ENCODE results near the gene PPP2R2B.

The PPP2R2B gene

DNA sequence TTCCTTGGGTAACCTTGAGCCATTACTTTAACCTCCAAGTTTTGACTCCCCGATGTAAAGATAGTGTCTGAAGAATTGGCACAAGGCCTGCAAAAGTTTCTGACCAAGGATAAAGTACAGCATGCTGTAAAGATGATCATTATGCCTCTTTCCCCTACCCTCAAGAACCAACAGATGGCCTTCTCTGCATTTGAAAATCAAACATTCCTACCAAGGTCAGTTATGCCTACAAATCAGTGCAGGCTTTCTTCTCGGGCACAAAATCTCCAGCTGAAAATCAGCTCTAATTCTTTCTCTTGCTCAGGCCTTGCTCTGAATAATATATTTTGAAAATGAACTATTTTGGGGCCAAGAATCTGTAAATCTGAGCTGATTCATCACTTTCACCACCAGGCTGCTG, 59.7 kb downstream of the PPP2R2B start:
- peaks cover 7% of the 10 kb centered on the region for H3K27me3 Mint-ChIP-seq (ENCODE audit: low read depth, poor library complexity)
- TF ChIP-seq, protein P1, sequence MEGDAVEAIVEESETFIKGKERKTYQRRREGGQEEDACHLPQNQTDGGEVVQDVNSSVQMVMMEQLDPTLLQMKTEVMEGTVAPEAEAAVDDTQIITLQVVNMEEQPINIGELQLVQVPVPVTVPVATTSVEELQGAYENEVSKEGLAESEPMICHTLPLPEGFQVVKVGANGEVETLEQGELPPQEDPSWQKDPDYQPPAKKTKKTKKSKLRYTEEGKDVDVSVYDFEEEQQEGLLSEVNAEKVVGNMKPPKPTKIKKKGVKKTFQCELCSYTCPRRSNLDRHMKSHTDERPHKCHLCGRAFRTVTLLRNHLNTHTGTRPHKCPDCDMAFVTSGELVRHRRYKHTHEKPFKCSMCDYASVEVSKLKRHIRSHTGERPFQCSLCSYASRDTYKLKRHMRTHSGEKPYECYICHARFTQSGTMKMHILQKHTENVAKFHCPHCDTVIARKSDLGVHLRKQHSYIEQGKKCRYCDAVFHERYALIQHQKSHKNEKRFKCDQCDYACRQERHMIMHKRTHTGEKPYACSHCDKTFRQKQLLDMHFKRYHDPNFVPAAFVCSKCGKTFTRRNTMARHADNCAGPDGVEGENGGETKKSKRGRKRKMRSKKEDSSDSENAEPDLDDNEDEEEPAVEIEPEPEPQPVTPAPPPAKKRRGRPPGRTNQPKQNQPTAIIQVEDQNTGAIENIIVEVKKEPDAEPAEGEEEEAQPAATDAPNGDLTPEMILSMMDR (IDR thresholded peaks at IDR 0.05): no peak
- DNase-seq: no peak
- no peaks in the 10 kb centered on the region for H3K36me3 Mint-ChIP-seq (ENCODE audit: low read depth)
- no peak overlapping the region for H3K27ac Mint-ChIP-seq
- no peak overlapping the region for H3K4me3 Mint-ChIP-seq
- H3K9me3 Mint-ChIP-seq: no peaks in the 10 kb centered on the region
- no peaks in the 10 kb centered on the region for H3K4me1 Mint-ChIP-seq

DNA sequence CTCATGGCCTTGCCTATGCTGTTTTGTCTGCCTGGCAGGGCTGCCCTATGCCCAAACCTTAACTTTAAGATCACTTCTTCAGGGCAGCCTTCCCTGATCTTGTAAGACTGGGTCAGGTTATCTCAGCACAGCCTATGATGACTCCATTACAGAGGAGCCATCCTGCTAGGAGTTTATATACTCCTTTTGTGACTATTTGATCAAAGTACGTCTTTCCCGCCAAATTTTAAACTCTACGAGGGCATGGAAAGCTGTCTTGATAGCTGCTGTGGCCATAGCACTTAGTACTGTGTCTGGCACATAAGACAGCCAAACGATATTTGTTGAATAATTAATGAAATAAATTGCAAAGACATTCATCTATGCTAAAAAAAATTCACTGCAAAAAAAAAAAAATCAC, 60.6 kb downstream of the PPP2R2B start:
- TF ChIP-seq, protein P1 (IDR thresholded peaks at IDR 0.05): no peak
- no peak overlapping the region for H3K4me3 Mint-ChIP-seq
- H3K9me3 Mint-ChIP-seq: no peaks in the 10 kb centered on the region
- no peak overlapping the region for H3K27ac Mint-ChIP-seq
- H3K4me1 Mint-ChIP-seq: no peaks in the 10 kb centered on the region
- no peaks in the 10 kb centered on the region for H3K36me3 Mint-ChIP-seq (ENCODE audit: low read depth)
- H3K27me3 Mint-ChIP-seq (ENCODE audit: low read depth, poor library complexity): peaks cover 7% of the 10 kb centered on the region
- no peak for DNase-seq

DNA sequence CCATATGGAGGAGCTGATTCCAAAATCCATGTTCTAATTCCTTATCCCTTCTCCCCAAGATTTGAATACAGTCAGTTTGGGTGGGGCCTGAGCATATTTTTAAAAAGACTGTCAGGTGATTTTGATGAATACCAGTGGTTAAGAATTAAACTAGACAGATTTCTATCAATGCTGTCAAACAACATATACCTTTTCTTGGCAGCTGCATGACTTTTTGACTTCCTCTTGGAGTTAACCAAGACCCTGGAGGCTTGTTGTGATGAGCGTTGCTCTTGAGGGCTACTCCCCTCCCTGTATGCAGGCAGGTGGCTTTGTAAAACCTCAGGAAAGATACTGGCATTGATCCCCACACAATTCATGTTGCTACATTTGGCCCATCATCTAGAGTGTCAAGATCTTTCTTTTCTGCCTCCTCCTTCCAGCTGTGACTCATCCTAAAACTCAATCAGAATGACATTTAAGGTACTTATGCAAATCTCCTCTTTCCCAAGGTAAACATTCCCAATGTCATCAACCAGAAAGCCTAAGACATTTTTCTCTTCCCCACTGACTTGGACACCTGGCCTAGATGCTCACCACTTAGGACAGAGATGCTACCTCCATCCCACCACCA, 61.7 kb downstream of the PPP2R2B start:
- no peaks in the 10 kb centered on the region for H3K36me3 Mint-ChIP-seq (ENCODE audit: low read depth)

DNA sequence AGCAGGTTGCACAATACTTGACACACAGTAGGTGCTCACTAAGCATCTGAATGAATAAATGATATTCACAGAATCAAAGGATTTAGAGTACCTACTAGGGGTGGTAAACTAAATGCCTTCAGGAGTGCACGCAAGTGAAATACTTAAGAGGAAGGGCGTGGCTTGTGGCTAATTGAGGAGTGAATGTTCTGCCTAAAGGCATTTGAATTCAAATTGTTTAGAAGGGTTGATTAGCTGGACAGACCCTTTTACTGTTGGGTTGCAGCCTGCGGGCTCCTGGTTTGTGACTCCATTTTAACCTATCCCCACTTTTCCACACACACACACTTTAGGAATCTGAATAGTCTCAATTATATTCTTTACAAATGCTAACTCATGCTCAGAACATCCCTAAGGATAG, 63.1 kb downstream of the PPP2R2B start:
- H3K4me3 Mint-ChIP-seq: no peak overlapping the region
- no peaks in the 10 kb centered on the region for H3K36me3 Mint-ChIP-seq (ENCODE audit: low read depth)
- TF ChIP-seq, protein P1 (IDR thresholded peaks at IDR 0.05): no peak
- no peak overlapping the region for H3K27ac Mint-ChIP-seq
- peaks cover 3% of the 10 kb centered on the region for H3K27me3 Mint-ChIP-seq (ENCODE audit: low read depth, poor library complexity)
- DNase-seq: no peak
- H3K9me3 Mint-ChIP-seq: no peaks in the 10 kb centered on the region
- no peaks in the 10 kb centered on the region for H3K4me1 Mint-ChIP-seq

More for the DNA sequence above, 61.7 kb downstream of the PPP2R2B start:
- Mint-ChIP-seq H3K27ac (no peak overlapping the region), H3K4me1 (no peaks in the 10 kb centered on the region), H3K27me3 (ENCODE audit: low read depth, poor library complexity) (peaks cover 3% of the 10 kb centered on the region), H3K4me3 (no peak overlapping the region), H3K9me3 (no peaks in the 10 kb centered on the region)
- TF ChIP-seq, protein P1 (IDR thresholded peaks at IDR 0.05): no peak
- no peak for DNase-seq

DNA sequence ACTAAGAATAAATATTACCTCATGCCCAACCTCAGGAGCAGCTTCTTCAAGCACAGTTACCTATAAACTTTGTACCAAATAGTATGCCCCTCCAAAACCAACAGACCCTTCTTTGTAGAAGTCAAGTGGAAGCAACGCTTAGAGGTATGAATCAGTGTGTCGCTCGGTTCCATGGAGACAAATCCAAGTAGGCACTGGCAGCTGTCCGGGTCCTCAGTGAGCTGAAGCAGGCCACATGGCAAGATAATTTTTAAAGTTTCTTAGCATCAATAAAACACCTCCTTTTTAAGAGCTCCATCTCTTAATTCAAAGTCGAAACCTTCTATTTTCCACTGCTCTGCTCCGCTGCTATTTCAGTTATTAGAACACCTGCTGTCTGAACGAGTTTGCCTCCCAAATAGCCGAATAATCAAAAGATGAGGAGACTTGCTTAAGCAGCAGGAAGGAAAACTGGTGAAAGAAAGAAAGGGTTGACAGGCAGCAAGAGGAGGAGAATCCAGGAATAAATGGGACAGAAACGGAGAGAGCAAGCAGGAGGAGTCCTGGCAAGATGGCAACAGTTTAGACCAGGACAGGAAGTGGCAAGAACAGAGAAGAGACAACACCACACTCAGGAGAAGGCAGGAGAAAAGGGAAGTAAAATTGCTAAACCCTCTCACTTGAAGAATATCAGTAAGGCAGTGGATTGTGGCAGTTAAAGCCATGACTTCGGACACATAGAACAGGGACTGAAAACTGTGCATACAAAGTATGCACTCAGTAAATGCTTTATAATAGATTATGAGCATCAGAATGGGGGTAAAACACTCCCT, 65.0 kb downstream of the PPP2R2B start:
- Mint-ChIP-seq H3K4me1 (no peaks in the 10 kb centered on the region), H3K27ac (no peak overlapping the region), H3K9me3 (no peaks in the 10 kb centered on the region), H3K4me3 (no peak overlapping the region), H3K27me3 (ENCODE audit: low read depth, poor library complexity) (peaks cover 3% of the 10 kb centered on the region), H3K36me3 (ENCODE audit: low read depth) (no peaks in the 10 kb centered on the region)
- no peak for DNase-seq
- TF ChIP-seq, protein P1 (IDR thresholded peaks at IDR 0.05): no peak

All from nephron progenitor cell (in vitro differentiated cells).